C4-2B (cell line): Measurements from ENCODE around the gene CACNA2D3.

Experiments used
- ZFX ChIP-seq: fragments of 450-650 bp; IDR thresholded peaks from 2 replicates; pipeline ENCODE4 v1.6.1; 2017
- TF ChIP-seq, protein P1 (sequence below): fragments of 450-650 bp; conservative IDR thresholded peaks from 2 replicates; pipeline ENCODE4 v1.5.1; 2017; ENCODE audit warnings: mild to moderate bottlenecking

DNA sequence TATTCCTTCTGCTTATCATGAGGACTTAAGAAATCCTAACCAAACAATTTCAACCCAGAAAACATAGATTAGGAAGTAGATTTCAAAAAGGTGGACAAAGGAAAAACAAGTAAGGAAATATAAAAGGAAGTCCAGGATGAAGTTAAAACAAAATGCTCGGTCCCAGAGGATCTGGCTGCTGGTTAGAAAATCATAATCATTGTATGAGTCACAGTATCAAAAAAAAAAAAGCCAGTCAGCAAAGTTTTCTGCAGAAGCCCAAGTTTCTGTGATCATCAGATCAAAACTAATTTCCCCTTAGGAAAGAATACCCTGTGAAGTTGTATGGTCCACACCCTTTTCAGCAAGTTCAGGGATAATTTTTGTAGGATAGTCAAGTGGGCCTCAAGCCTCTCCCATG lies 848.5 kb downstream of the CACNA2D3 start:
- TF ChIP-seq, protein P1, sequence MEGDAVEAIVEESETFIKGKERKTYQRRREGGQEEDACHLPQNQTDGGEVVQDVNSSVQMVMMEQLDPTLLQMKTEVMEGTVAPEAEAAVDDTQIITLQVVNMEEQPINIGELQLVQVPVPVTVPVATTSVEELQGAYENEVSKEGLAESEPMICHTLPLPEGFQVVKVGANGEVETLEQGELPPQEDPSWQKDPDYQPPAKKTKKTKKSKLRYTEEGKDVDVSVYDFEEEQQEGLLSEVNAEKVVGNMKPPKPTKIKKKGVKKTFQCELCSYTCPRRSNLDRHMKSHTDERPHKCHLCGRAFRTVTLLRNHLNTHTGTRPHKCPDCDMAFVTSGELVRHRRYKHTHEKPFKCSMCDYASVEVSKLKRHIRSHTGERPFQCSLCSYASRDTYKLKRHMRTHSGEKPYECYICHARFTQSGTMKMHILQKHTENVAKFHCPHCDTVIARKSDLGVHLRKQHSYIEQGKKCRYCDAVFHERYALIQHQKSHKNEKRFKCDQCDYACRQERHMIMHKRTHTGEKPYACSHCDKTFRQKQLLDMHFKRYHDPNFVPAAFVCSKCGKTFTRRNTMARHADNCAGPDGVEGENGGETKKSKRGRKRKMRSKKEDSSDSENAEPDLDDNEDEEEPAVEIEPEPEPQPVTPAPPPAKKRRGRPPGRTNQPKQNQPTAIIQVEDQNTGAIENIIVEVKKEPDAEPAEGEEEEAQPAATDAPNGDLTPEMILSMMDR: no peak
- TF ChIP-seq ZFX: no peak
